Thyroid gland (tissue), 4 donors: Measurements from ENCODE around the gene COL7A1. TPM values are rescaled to one million over a fixed set of nuclear protein-coding genes. Genes with fewer than 3 reads are reported as not detected.

Source experiments
- DNase-seq, 2 donors: peaks; one replicate each; pipeline ENCODE4 v3.0.0-alpha.2; 2019
- H3K27ac ChIP-seq, 3 donors: fragments of 200-600 bp; sonication (generic); 1 replicate in 2 of 3; 2 replicates in 1 of 3; pipeline ENCODE4 v1.5.1; 2016 to 2019; ENCODE audit warnings: mild to moderate bottlenecking in 1 of 3, moderate library complexity in 1 of 3
- H3K27me3 ChIP-seq: fragments of 200-600 bp; sonication (generic); one replicate; pipeline ENCODE4 v1.5.1; 2019
- H3K36me3 ChIP-seq, 2 donors: fragments of 200-600 bp; sonication (generic); one replicate each; pipeline ENCODE4 v1.5.1; 2016 to 2019
- H3K4me1 ChIP-seq, 2 donors: fragments of 200-600 bp; sonication (generic); one replicate each; pipeline ENCODE4 v1.5.1; 2017 to 2019
- H3K4me3 ChIP-seq, 3 donors: fragments of 200-600 bp; sonication (generic); replicated peaks in 1 of 3; 1 replicate in 2 of 3; 2 replicates in 1 of 3; pipeline ENCODE4 v1.5.1; 2016; ENCODE audit warnings: mild to moderate bottlenecking in 1 of 3
- H3K9me3 ChIP-seq: fragments of 200-600 bp; sonication (generic); one replicate; pipeline ENCODE4 v1.5.1; 2017
- CTCF ChIP-seq, 6 experiments: fragments of 200-600 bp in 3 of 6; fragments of 450-650 bp in 3 of 6; sonication (generic) in 3 of 6; IDR thresholded peaks; one replicate each; pipeline ENCODE4 v1.5.1; 2016 to 2019; ENCODE audit warnings: antibody characterized with exemption in 6 of 6, mild to moderate bottlenecking in 2 of 6, inconsistent platforms in 1 of 6, moderate library complexity in 1 of 6
- POLR2A ChIP-seq, 2 donors: fragments of 450-650 bp; IDR thresholded peaks; one replicate each; pipeline ENCODE4 v1.6.1; 2017; ENCODE audit warnings: antibody characterized with exemption in 2 of 2, mild to moderate bottlenecking in 2 of 2, moderate library complexity in 1 of 2
- WGBS, 2 donors: methylation state at CpG; one replicate each; pipeline ENCODE4 v1.1.5; 2017; 5-methylcytosine and 5-hydroxymethylcytosine counted together
- intact Hi-C: fragments of 100-400 bp; cut with DNase I; formaldehyde crosslinking; loops from one replicate; pipeline ENCODE4 v1.15.1; 2023
- total RNA-seq, 4 donors: library from RNA; depleted of rRNA; stranded (reverse); fragments of >200 nt; gene quantifications; one replicate each; pipeline ENCODE4 v1.2.3, GENCODE V29; 2016

COL7A1 gene
- total RNA-seq, 4 donors from 2014 or later, result 0.34 to 1.0 (median 0.80) TPM

DNA sequence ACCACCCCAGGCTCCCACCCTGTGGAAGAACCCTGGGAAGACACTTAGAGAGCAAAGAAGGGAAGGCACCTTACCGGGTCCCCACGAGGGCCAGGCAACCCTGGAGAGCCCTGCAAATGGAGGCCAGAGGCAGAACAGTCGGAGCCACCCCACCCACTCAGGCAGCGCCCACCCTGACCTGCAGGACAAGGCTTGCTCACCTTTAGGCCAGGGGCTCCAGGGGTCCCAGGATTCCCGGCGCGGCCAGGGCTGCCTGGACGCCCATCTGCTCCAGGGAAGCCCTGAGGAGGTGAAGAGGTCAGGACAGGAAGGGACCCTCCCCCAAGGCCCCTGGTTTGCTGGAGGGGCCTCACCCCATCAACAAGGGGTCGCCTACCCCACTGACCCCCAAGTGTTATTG lies 10.3 kb downstream of the COL7A1 start:
- Histone ChIP-seq H3K4me3 (no peak overlapping the region), H3K36me3 (no peaks in the 10 kb centered on the region), H3K27me3 (no peaks in the 10 kb centered on the region), H3K4me1 (no peaks in the 10 kb centered on the region), H3K27ac (no peak overlapping the region), H3K9me3 (no peaks in the 10 kb centered on the region)
- DNase-seq, result no peak
- intact Hi-C loops, result no loop called here
- WGBS, 2 donors, result 74 to 100% methylated on average over 3 to 4 of the region's 9 CpGs
- TF ChIP-seq CTCF (IDR thresholded peaks at IDR 0.05), result no peak

DNA sequence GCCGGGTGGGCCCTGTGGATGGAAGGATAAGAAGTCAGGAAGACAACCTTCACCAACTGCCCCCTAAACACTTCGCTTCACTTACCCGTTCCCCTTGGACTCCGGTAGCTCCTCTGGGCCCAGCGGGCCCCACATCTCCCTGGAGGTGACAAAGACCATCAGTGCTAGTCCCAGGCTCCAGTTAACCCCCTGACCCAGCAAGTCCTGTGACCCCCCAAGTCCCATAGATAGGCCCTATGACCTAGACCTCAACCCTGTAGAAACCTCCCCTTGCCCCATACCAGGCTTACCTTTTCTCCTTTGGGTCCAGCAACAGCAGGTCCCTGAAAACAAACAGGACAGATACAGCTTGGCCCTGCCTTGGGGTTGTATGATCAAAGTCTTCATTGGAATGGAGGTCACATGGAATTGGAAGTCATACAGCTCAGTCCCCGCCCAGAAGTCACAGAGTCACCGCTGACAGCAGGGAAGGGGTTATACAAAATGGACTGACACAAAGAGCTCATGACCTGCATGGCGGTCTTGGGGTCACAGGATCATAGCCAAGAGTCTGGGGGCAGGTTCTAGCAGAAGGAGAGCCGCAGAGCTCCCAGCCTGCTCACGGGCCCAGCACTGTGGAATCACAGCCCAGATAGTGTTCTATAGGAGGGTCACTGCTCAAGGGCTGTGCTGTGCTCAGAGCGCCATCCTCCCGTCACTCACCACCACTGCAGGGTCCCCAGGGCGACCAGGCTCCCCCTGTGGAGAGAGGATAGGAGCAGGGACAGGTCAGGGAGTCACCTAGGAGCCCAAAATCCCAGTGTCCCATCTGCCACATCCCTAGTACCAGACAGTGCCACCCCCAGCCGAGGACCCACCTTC lies 13.3 kb downstream of the COL7A1 start:
- no peak overlapping the region for H3K4me3 ChIP-seq
- whole genome bisulfite sequencing, 2 donors, result 93 to 95% methylated on average over 12 to 14 of the region's 14 CpGs
- intact Hi-C loops, result no loop called here
- no peak for DNase-seq
- no peak overlapping the region for H3K27ac ChIP-seq
- no peaks in the 10 kb centered on the region for H3K9me3 ChIP-seq
- no peaks in the 10 kb centered on the region for H3K36me3 ChIP-seq
- H3K27me3 ChIP-seq, result no peaks in the 10 kb centered on the region
- no peaks in the 10 kb centered on the region for H3K4me1 ChIP-seq
- TF ChIP-seq CTCF (IDR thresholded peaks at IDR 0.05) (no peak), POLR2A (IDR thresholded peaks at IDR 0.05) (no peak)

DNA sequence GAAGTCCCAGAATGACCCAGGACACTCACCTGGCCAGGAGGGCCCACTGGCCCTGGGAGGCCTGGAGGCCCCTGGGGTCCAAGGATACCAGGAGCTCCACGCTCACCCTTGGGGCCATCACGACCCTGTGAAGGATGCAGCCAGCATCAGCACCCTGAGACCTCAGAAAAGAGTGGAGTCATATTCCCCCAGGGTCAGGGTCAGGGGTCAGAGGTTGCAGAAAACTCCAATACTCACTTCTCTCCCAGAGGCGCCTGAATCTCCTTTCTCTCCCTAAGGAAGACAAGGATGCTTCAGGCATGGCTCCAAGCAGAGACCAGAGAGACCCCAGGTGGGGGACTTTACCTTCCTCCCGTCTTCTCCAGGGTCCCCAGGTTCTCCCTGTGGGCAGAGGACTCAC lies 18.5 kb downstream of the COL7A1 start:
- no peak overlapping the region for H3K27ac ChIP-seq
- no peaks in the 10 kb centered on the region for H3K27me3 ChIP-seq
- H3K36me3 ChIP-seq, result no peaks in the 10 kb centered on the region
- H3K9me3 ChIP-seq, result no peaks in the 10 kb centered on the region
- no peaks in the 10 kb centered on the region for H3K4me1 ChIP-seq
- WGBS, 2 donors, result 74 to 100% methylated on average over 3 to 4 of the region's 4 CpGs
- H3K4me3 ChIP-seq, result no peak overlapping the region
- TF ChIP-seq POLR2A (IDR thresholded peaks at IDR 0.05), result no peak
- no peak for TF ChIP-seq CTCF (IDR thresholded peaks at IDR 0.05)
- no peak for DNase-seq
- intact Hi-C loops, result no loop called here

DNA sequence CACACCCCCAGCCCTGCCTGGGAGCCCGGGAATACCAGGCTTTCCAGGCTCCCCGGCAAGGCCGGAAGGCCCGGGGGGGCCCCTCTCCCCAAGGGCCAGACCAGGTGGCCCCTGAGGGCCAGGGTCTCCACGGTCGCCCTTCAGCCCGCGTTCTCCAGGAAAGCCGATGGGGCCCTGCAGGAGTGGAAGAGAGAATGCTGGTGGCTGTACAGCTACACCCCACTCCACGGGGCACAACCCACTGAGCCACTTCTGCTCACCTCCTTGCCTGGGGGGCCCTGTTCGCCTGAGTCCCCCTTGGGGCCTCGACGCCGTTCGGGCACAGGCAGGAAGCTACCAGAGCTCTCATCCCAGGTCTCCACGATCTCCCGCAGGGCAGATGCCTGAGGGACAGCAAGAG lies 19.8 kb downstream of the COL7A1 start:
- no peaks in the 10 kb centered on the region for H3K9me3 ChIP-seq
- DNase-seq, result no peak
- H3K36me3 ChIP-seq, result no peaks in the 10 kb centered on the region
- no peaks in the 10 kb centered on the region for H3K4me1 ChIP-seq
- no peak overlapping the region for H3K4me3 ChIP-seq
- H3K27me3 ChIP-seq, result no peaks in the 10 kb centered on the region
- H3K27ac ChIP-seq, result no peak overlapping the region
- WGBS, 2 donors, result 80 to 86% methylated on average over 11 to 13 of the region's 17 CpGs
- intact Hi-C loops, result no loop called here
- TF ChIP-seq POLR2A (IDR thresholded peaks at IDR 0.05), result no peak
- no peak for TF ChIP-seq CTCF (IDR thresholded peaks at IDR 0.05)

DNA sequence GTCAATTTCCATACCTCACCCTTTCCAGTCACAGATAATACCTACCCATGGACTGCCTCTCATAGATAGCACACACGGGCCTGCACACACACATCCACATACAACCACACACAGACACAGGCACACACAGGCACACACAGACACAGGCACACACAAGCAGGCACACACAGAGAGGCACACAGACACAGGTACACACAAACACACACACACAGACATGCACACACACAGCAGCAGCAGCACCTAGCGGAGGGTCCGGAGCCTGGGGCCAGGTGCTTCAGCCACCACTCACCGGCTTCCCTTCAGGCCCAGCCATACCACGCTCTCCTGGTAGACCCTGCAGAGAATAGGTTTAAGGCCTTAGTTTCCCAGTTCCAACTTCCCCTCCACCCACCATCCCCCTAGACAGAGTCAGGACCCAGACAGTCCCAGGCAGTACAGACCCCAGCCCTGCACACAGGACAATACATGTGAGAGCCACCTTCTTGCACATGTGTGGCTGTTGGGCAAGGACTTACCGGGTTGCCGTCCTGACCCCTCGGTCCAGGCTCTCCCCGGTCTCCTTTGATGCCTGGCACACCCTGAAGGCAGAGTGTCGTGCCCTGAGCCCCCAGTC lies 21.1 kb downstream of the COL7A1 start:
- Histone ChIP-seq H3K9me3 (no peaks in the 10 kb centered on the region), H3K4me3 (no peak overlapping the region), H3K27me3 (no peaks in the 10 kb centered on the region), H3K4me1 (no peaks in the 10 kb centered on the region), H3K27ac (no peak overlapping the region), H3K36me3 (no peaks in the 10 kb centered on the region)
- DNase-seq, result no peak
- intact Hi-C loops, result no loop called here
- WGBS, 2 donors, result 91 to 95% methylated on average over 9 of the region's 10 CpGs
- TF ChIP-seq POLR2A (IDR thresholded peaks at IDR 0.05) (no peak), CTCF (IDR thresholded peaks at IDR 0.05) (no peak)
